ENCODE data around the gene PLOD1. TPM values are rescaled to one million over a fixed set of nuclear protein-coding genes. Genes with fewer than 3 reads are reported as not detected.

PLOD1 gene
- total and polyA plus RNA-seq, 2 of the 13 experiments (the other 11 are each of a cell fraction or from before 2014, with no cell fraction given): 70.1 to 318 TPM

DNA sequence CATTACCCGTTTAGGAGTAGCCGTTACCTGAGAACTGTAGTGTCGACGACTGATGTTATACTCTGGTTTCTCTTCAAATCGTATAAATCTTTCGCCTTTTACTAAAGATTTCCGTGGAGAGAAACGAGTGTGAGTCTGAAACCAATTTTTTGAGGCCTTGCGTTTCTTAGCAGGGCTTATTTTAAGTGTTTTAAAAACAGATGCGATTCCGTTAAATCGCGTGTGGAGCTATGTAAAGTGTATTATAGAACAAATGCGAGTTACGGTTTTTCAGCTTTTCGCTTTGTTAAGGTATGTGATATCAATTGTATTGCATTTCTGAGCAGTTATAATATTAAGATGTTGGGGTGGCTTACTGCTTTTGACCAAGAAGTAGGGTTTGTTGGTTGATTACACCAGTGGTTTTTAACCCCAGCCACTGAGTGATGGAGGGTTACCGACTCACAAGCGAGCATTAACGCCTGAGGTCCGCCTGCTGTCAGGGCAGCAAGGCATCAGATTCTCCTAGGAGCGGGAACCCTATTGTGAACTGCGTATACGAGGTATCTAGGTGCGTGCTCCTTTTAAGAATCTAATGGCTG is 26.3 kb upstream of the PLOD1 start (continued):
- TF ChIP-seq, protein P1, sequence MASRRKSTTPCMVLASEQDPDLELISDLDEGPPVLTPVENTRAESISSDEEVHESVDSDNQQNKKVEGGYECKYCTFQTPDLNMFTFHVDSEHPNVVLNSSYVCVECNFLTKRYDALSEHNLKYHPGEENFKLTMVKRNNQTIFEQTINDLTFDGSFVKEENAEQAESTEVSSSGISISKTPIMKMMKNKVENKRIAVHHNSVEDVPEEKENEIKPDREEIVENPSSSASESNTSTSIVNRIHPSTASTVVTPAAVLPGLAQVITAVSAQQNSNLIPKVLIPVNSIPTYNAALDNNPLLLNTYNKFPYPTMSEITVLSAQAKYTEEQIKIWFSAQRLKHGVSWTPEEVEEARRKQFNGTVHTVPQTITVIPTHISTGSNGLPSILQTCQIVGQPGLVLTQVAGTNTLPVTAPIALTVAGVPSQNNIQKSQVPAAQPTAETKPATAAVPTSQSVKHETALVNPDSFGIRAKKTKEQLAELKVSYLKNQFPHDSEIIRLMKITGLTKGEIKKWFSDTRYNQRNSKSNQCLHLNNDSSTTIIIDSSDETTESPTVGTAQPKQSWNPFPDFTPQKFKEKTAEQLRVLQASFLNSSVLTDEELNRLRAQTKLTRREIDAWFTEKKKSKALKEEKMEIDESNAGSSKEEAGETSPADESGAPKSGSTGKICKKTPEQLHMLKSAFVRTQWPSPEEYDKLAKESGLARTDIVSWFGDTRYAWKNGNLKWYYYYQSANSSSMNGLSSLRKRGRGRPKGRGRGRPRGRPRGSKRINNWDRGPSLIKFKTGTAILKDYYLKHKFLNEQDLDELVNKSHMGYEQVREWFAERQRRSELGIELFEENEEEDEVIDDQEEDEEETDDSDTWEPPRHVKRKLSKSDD (CRISPR knock-in tag; IDR thresholded peaks at IDR 0.05; ENCODE audit: low read depth): peak; percentile 73; the same call in 1 of the 2 replicates
- TF ChIP-seq, protein P2, sequence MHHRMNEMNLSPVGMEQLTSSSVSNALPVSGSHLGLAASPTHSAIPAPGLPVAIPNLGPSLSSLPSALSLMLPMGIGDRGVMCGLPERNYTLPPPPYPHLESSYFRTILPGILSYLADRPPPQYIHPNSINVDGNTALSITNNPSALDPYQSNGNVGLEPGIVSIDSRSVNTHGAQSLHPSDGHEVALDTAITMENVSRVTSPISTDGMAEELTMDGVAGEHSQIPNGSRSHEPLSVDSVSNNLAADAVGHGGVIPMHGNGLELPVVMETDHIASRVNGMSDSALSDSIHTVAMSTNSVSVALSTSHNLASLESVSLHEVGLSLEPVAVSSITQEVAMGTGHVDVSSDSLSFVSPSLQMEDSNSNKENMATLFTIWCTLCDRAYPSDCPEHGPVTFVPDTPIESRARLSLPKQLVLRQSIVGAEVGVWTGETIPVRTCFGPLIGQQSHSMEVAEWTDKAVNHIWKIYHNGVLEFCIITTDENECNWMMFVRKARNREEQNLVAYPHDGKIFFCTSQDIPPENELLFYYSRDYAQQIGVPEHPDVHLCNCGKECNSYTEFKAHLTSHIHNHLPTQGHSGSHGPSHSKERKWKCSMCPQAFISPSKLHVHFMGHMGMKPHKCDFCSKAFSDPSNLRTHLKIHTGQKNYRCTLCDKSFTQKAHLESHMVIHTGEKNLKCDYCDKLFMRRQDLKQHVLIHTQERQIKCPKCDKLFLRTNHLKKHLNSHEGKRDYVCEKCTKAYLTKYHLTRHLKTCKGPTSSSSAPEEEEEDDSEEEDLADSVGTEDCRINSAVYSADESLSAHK (CRISPR knock-in tag; IDR thresholded peaks at IDR 0.05; ENCODE audit: borderline replicate concordance): no peak
- no peak for TF ChIP-seq ZNF75D (CRISPR knock-in tag; IDR thresholded peaks at IDR 0.05; ENCODE audit: borderline replicate concordance)
- TF ChIP-seq ZMYM4 (CRISPR knock-in tag; IDR thresholded peaks at IDR 0.05): peak; percentile 36; the same call in 1 of the 2 replicates
- TF ChIP-seq, protein P3, sequence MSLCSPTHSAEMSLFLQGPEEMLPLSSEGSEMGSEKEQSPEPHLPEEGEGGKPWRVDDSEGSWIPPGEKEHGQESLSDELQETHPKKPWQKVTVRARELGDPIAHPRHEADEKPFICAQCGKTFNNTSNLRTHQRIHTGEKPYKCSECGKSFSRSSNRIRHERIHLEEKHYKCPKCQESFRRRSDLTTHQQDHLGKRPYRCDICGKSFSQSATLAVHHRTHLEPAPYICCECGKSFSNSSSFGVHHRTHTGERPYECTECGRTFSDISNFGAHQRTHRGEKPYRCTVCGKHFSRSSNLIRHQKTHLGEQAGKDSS (CRISPR knock-in tag; IDR thresholded peaks at IDR 0.05; ENCODE audit: borderline replicate concordance, low read depth): 0 out of 2 replicates have a peak, but pooled peaks have one; percentile 1
- TF ChIP-seq RBFOX2 (IDR thresholded peaks at IDR 0.05; ENCODE audit: low read depth, low read length): peak; percentile 94
- TF ChIP-seq HDAC2 (CRISPR knock-in tag; IDR thresholded peaks at IDR 0.05): no peak
- TF ChIP-seq, protein P4, sequence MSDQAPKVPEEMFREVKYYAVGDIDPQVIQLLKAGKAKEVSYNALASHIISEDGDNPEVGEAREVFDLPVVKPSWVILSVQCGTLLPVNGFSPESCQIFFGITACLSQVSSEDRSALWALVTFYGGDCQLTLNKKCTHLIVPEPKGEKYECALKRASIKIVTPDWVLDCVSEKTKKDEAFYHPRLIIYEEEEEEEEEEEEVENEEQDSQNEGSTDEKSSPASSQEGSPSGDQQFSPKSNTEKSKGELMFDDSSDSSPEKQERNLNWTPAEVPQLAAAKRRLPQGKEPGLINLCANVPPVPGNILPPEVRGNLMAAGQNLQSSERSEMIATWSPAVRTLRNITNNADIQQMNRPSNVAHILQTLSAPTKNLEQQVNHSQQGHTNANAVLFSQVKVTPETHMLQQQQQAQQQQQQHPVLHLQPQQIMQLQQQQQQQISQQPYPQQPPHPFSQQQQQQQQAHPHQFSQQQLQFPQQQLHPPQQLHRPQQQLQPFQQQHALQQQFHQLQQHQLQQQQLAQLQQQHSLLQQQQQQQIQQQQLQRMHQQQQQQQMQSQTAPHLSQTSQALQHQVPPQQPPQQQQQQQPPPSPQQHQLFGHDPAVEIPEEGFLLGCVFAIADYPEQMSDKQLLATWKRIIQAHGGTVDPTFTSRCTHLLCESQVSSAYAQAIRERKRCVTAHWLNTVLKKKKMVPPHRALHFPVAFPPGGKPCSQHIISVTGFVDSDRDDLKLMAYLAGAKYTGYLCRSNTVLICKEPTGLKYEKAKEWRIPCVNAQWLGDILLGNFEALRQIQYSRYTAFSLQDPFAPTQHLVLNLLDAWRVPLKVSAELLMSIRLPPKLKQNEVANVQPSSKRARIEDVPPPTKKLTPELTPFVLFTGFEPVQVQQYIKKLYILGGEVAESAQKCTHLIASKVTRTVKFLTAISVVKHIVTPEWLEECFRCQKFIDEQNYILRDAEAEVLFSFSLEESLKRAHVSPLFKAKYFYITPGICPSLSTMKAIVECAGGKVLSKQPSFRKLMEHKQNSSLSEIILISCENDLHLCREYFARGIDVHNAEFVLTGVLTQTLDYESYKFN (CRISPR knock-in tag; conservative IDR thresholded peaks at IDR 0.05): 0 out of 2 replicates have a peak, but pooled peaks have one; percentile 56
- TF ChIP-seq ZFAT (CRISPR knock-in tag; conservative IDR thresholded peaks at IDR 0.05): peak; percentile 76; the same call in 1 of the 2 replicates
- TF ChIP-seq, protein P5, sequence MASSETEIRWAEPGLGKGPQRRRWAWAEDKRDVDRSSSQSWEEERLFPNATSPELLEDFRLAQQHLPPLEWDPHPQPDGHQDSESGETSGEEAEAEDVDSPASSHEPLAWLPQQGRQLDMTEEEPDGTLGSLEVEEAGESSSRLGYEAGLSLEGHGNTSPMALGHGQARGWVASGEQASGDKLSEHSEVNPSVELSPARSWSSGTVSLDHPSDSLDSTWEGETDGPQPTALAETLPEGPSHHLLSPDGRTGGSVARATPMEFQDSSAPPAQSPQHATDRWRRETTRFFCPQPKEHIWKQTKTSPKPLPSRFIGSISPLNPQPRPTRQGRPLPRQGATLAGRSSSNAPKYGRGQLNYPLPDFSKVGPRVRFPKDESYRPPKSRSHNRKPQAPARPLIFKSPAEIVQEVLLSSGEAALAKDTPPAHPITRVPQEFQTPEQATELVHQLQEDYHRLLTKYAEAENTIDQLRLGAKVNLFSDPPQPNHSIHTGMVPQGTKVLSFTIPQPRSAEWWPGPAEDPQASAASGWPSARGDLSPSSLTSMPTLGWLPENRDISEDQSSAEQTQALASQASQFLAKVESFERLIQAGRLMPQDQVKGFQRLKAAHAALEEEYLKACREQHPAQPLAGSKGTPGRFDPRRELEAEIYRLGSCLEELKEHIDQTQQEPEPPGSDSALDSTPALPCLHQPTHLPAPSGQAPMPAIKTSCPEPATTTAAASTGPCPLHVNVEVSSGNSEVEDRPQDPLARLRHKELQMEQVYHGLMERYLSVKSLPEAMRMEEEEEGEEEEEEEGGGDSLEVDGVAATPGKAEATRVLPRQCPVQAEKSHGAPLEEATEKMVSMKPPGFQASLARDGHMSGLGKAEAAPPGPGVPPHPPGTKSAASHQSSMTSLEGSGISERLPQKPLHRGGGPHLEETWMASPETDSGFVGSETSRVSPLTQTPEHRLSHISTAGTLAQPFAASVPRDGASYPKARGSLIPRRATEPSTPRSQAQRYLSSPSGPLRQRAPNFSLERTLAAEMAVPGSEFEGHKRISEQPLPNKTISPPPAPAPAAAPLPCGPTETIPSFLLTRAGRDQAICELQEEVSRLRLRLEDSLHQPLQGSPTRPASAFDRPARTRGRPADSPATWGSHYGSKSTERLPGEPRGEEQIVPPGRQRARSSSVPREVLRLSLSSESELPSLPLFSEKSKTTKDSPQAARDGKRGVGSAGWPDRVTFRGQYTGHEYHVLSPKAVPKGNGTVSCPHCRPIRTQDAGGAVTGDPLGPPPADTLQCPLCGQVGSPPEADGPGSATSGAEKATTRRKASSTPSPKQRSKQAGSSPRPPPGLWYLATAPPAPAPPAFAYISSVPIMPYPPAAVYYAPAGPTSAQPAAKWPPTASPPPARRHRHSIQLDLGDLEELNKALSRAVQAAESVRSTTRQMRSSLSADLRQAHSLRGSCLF (CRISPR knock-in tag; IDR thresholded peaks at IDR 0.05; ENCODE audit: borderline replicate concordance): peak; percentile 23; the same call in 1 of the 2 replicates
- no peak for TF ChIP-seq PLRG1 (conservative IDR thresholded peaks at IDR 0.05)
- no peak for TF ChIP-seq HNF4A (CRISPR knock-in tag; IDR thresholded peaks at IDR 0.05)
- TF ChIP-seq PCBP2 (optimal IDR thresholded peaks at IDR 0.05; ENCODE audit: low read depth, low read length, poor library complexity, severe bottlenecking): peak; percentile 42
